ENCODE measurements around the gene OR4E1. TPM values are rescaled to one million over a fixed set of nuclear protein-coding genes. Genes with fewer than 3 reads are reported as not detected.

The OR4E1 gene, protein sequence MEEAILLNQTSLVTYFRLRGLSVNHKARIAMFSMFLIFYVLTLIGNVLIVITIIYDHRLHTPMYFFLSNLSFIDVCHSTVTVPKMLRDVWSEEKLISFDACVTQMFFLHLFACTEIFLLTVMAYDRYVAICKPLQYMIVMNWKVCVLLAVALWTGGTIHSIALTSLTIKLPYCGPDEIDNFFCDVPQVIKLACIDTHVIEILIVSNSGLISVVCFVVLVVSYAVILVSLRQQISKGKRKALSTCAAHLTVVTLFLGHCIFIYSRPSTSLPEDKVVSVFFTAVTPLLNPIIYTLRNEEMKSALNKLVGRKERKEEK
- not detected in 2 replicates for total RNA-seq

DNA sequence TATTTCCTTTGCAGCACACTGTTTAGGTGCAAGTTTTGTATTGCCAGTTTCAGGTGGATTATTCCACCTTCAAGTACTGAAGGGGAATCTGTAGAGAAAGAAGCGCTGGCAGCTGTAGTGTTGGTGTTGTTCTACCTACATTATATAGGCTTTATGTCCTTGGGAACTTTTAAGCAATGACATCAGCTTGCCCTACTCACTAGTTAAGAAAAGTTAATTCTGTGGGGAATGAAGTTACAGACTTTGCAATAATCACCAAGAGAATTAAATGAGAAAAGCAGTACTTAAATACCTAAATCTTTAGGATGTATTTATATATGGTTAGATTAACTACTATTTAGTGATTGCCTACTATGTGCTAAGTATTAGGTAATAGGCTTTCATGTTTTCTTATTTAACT, at the start of gene OR4E1:
TSS of gene OR4E1 (minus strand) at position 101 of the 400 bp plus-strand sequence. CDS start 2,883 bp downstream, outside the sequence.
- H3K4me1 Mint-ChIP-seq = no peaks in the 10 kb centered on the region
- ChIA-PET POLR2A (no interaction called here), CTCF (no interaction called here)
- H3K27ac Mint-ChIP-seq = no peak within 1 kb of the TSS
- TF ChIP-seq, protein P1, sequence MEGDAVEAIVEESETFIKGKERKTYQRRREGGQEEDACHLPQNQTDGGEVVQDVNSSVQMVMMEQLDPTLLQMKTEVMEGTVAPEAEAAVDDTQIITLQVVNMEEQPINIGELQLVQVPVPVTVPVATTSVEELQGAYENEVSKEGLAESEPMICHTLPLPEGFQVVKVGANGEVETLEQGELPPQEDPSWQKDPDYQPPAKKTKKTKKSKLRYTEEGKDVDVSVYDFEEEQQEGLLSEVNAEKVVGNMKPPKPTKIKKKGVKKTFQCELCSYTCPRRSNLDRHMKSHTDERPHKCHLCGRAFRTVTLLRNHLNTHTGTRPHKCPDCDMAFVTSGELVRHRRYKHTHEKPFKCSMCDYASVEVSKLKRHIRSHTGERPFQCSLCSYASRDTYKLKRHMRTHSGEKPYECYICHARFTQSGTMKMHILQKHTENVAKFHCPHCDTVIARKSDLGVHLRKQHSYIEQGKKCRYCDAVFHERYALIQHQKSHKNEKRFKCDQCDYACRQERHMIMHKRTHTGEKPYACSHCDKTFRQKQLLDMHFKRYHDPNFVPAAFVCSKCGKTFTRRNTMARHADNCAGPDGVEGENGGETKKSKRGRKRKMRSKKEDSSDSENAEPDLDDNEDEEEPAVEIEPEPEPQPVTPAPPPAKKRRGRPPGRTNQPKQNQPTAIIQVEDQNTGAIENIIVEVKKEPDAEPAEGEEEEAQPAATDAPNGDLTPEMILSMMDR (IDR thresholded peaks at IDR 0.05) = no peak
- intact Hi-C loops (cut with micrococcal nuclease) = no loop called here
- peaks cover 10% of the 10 kb centered on the region for H3K27me3 Mint-ChIP-seq
- no peak within 1 kb of the TSS for H3K4me3 Mint-ChIP-seq
- DNase-seq (no peak), ATAC-seq (ENCODE audit: low read depth) (no peak)
- peaks cover 8% of the 10 kb centered on the region for H3K9me3 Mint-ChIP-seq
- H3K36me3 Mint-ChIP-seq (ENCODE audit: low read depth) = no peaks in the 10 kb centered on the region

DNA sequence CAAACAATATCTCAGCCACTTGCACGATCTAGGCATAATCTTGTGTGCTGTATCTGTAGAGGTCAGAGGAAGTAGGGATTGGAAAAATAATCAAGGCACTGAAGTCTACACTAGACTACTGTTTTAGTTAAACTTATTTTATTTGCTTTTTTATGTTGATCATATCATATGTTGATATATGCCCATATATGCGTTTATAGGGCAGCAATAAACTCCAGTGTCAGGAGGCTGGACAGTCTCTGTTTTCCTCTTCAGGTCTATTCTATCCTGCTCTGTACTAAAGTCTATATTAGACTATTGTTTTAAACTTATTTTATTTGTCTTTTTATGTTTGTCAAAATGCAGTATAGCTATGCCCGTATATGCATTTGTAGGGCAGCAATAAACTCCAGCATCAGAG, 47.9 kb upstream of the OR4E1 start:
- TF ChIP-seq, protein P1 (IDR thresholded peaks at IDR 0.05) = no peak
- intact Hi-C loops (cut with micrococcal nuclease) = no loop called here
- POLR2A ChIA-PET = no interaction called here
- Mint-ChIP-seq H3K27ac (no peak overlapping the region), H3K4me1 (no peaks in the 10 kb centered on the region), H3K9me3 (no peaks in the 10 kb centered on the region), H3K27me3 (peaks cover 22% of the 10 kb centered on the region), H3K4me3 (no peak overlapping the region), H3K36me3 (ENCODE audit: low read depth) (no peaks in the 10 kb centered on the region)
- DNase-seq = no peak
- CTCF ChIA-PET = no interaction called here
- no peak for ATAC-seq (ENCODE audit: low read depth)

DNA sequence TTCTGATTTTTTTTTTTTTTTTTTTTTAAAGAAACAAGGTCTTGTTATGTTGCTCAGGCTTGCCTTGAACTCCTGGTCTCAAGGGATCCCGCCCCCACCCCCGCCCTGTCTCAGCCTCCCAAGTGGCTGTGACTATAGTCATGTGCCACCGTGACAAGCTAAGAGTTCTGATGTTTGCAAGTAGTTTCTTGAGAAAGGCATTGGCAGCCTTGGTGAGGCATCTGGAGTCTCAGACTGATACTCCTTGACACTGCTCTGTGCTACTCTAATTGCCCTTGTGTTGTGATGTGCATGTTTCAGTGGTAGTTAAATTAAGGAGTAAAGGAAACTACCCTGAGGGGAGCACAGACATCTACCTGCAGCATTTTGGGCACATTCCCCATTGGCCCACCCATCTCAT, 46.2 kb upstream of the OR4E1 start:
- CTCF ChIA-PET = no interaction called here
- TF ChIP-seq, protein P1 (IDR thresholded peaks at IDR 0.05) = no peak
- intact Hi-C loops (cut with micrococcal nuclease) = no loop called here

DNA sequence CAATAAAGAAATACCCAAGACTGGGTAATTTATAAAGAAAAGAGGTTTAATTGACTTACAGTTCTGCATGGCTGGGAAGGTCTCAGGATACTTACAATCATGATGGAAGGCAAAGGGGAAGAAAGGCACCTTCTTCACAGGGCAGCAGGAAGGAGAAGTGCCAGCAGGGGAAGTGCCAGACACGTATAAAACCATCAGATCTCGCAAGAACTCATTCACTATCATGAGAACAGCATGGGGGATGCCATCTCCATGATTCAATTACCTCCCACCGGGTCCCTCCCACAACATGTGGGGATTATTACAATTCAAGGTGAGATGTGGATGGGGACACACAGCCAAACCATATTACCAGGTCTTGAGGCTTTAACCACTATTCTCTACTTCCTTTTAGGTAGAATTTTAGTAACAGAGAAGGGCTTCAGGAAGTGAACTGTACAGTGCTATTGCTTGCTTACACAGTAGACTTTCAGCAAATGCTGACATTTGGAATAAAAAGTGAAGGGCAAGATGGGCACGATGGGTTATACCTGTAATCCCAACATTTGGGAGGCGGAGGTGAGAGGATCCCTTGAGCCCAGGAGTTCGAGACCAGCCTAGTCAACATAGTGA, 40.8 kb upstream of the OR4E1 start:
- no peak for DNase-seq
- H3K4me3 Mint-ChIP-seq = no peak overlapping the region
- ChIA-PET CTCF (no interaction called here), POLR2A (no interaction called here)
- peaks cover 38% of the 10 kb centered on the region for H3K27me3 Mint-ChIP-seq
- no peak for ATAC-seq (ENCODE audit: low read depth)
- intact Hi-C loops (cut with micrococcal nuclease) = no loop called here
- TF ChIP-seq, protein P1 (IDR thresholded peaks at IDR 0.05) = no peak
- H3K4me1 Mint-ChIP-seq = no peaks in the 10 kb centered on the region
- H3K36me3 Mint-ChIP-seq (ENCODE audit: low read depth) = no peaks in the 10 kb centered on the region
- H3K9me3 Mint-ChIP-seq = no peaks in the 10 kb centered on the region
- no peak overlapping the region for H3K27ac Mint-ChIP-seq

More for the DNA sequence above, 46.2 kb upstream of the OR4E1 start:
- no peak overlapping the region for H3K4me3 Mint-ChIP-seq
- H3K9me3 Mint-ChIP-seq = no peaks in the 10 kb centered on the region
- DNase-seq (no peak), ATAC-seq (ENCODE audit: low read depth) (no peak)
- no peaks in the 10 kb centered on the region for H3K4me1 Mint-ChIP-seq
- no peak overlapping the region for H3K27ac Mint-ChIP-seq
- POLR2A ChIA-PET = no interaction called here
- no peaks in the 10 kb centered on the region for H3K36me3 Mint-ChIP-seq (ENCODE audit: low read depth)
- peaks cover 23% of the 10 kb centered on the region for H3K27me3 Mint-ChIP-seq

DNA sequence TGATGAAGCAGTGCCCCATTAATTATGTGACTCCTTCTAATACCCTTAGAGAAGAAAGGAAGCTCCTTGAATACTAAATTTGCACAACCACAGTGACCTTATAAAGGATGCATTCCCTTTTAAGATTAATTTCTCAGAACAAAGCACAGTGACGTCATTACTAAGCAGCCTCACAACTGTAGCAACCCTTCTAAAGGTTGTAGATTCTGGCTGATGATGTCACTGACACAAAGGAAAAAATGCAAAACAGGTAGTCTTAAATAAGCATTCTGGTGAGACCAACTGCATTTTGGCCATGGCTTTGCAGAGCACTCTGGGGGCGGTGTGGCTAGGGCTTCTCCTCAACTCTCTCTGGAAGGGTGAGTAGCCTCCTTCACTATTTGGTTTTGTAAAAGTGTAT, 38.4 kb upstream of the OR4E1 start:
- Mint-ChIP-seq H3K9me3 (peaks cover 4% of the 10 kb centered on the region), H3K4me1 (no peaks in the 10 kb centered on the region), H3K27ac (no peak overlapping the region), H3K36me3 (ENCODE audit: low read depth) (no peaks in the 10 kb centered on the region), H3K27me3 (peaks cover 41% of the 10 kb centered on the region), H3K4me3 (no peak overlapping the region)
- ATAC-seq (ENCODE audit: low read depth) = no peak
- CTCF ChIA-PET = interaction anchor here (1.2 kb wide), 1 partner anchor 12 kb away, joined by 3 read pairs; no protein-coding TSS in a partner anchor
- TF ChIP-seq, protein P1 (IDR thresholded peaks at IDR 0.05) = no peak
- no peak for DNase-seq
- POLR2A ChIA-PET = no interaction called here
- intact Hi-C loops (cut with micrococcal nuclease) = no loop called here
